Endothelial cell (in vitro differentiated cells): ENCODE results near the gene WSCD2. TPM values are rescaled to one million over a fixed set of nuclear protein-coding genes. Genes with fewer than 3 reads are reported as not detected.

ENCODE experiments used
- DNase-seq: peaks from one replicate; pipeline ENCODE4 v3.0.0; 2021; ENCODE audit warnings: low spot score
- H3K27ac Mint-ChIP-seq: one replicate; pipeline ENCODE4 v1.8.0; 2021; ENCODE audit warnings: mixed read lengths, inconsistent platforms; ENCODE audit not compliant: unreplicated experiment
- H3K27me3 Mint-ChIP-seq: one replicate; pipeline ENCODE4 v1.8.0; 2021; ENCODE audit warnings: mild to moderate bottlenecking, moderate library complexity, mixed read lengths, inconsistent platforms; ENCODE audit not compliant: unreplicated experiment
- H3K36me3 Mint-ChIP-seq: one replicate; pipeline ENCODE4 v1.8.0; 2021; ENCODE audit warnings: mild to moderate bottlenecking, low read depth, mixed read lengths, inconsistent platforms; ENCODE audit not compliant: unreplicated experiment
- H3K4me1 Mint-ChIP-seq: one replicate; pipeline ENCODE4 v1.8.0; 2021; ENCODE audit warnings: mild to moderate bottlenecking, mixed read lengths, inconsistent platforms; ENCODE audit not compliant: unreplicated experiment
- H3K4me3 Mint-ChIP-seq: one replicate; pipeline ENCODE4 v1.8.0; 2021; ENCODE audit warnings: mild to moderate bottlenecking, mixed read lengths, inconsistent platforms; ENCODE audit not compliant: unreplicated experiment
- H3K9me3 Mint-ChIP-seq: one replicate; pipeline ENCODE4 v1.8.0; 2021; ENCODE audit warnings: mixed read lengths, inconsistent platforms; ENCODE audit not compliant: unreplicated experiment
- total RNA-seq: library from RNA; stranded (reverse); fragmentation: NEBNext Ultra II Directional; extraction: Animal tissue kit (Norgen Biotek cat#: 25700); gene quantifications from one replicate; pipeline ENCODE4 v1.2.1, GENCODE V29; 2021; ENCODE audit not compliant: unreplicated experiment
- TF ChIP-seq, protein P1 (sequence below): fragments of 200-600 bp; sonication (generic); IDR thresholded peaks from one replicate; pipeline ENCODE4 v1.5.0; 2021; ENCODE audit warnings: antibody characterized with exemption; ENCODE audit not compliant: unreplicated experiment

The WSCD2 gene
- total RNA-seq, 1 donor from 2014 or later = not detected

DNA sequence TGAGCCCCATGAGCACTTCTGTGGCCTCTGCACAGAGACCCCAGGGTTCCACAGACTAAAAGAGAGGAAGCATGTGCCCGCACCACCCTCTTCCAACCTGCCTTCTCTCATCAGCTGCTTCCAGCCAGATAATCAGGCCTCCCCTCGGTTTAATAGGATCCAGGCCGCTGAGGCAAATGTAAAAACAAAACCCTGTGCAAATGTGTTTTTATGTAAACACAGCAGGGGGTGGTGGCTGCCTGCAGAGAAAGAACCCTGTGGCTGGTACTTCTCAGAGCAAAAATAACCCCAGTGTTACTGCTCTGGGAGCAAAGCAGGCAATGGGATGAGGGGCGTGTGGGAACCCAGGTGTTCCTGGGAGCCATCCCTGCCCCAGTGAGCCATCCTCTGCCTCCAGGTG lies 46.2 kb downstream of the WSCD2 start:
- H3K9me3 Mint-ChIP-seq = no peaks in the 10 kb centered on the region
- H3K4me1 Mint-ChIP-seq = no peaks in the 10 kb centered on the region
- no peak for DNase-seq
- H3K4me3 Mint-ChIP-seq = no peak overlapping the region
- peaks cover 1% of the 10 kb centered on the region for H3K27me3 Mint-ChIP-seq
- TF ChIP-seq, protein P1, sequence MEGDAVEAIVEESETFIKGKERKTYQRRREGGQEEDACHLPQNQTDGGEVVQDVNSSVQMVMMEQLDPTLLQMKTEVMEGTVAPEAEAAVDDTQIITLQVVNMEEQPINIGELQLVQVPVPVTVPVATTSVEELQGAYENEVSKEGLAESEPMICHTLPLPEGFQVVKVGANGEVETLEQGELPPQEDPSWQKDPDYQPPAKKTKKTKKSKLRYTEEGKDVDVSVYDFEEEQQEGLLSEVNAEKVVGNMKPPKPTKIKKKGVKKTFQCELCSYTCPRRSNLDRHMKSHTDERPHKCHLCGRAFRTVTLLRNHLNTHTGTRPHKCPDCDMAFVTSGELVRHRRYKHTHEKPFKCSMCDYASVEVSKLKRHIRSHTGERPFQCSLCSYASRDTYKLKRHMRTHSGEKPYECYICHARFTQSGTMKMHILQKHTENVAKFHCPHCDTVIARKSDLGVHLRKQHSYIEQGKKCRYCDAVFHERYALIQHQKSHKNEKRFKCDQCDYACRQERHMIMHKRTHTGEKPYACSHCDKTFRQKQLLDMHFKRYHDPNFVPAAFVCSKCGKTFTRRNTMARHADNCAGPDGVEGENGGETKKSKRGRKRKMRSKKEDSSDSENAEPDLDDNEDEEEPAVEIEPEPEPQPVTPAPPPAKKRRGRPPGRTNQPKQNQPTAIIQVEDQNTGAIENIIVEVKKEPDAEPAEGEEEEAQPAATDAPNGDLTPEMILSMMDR = no peak
- H3K27ac Mint-ChIP-seq = no peak overlapping the region
- H3K36me3 Mint-ChIP-seq = no peaks in the 10 kb centered on the region

DNA sequence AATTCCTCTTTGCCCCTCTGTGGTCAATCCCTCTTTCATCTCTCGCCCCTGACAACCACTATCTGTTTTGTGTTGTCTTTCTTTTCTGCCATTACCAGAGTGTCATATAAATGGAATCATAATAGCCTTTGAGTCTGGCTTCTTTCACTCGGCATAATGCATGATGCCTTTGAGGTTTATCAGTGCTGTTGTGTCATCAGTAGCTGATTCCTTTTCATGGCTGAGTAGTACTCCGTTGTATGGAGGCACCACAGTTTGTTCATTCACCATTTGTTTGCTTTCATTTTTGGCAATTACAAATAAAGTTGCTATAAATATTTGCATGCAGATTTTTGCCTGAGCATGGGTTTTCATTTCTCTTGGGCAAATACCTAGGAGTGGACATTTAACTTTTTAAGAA lies 47.2 kb downstream of the WSCD2 start:
- no peaks in the 10 kb centered on the region for H3K36me3 Mint-ChIP-seq
- TF ChIP-seq, protein P1 = no peak
- H3K27me3 Mint-ChIP-seq = peaks cover 1% of the 10 kb centered on the region
- no peaks in the 10 kb centered on the region for H3K4me1 Mint-ChIP-seq
- no peak overlapping the region for H3K4me3 Mint-ChIP-seq
- no peaks in the 10 kb centered on the region for H3K9me3 Mint-ChIP-seq
- no peak for DNase-seq
- no peak overlapping the region for H3K27ac Mint-ChIP-seq

DNA sequence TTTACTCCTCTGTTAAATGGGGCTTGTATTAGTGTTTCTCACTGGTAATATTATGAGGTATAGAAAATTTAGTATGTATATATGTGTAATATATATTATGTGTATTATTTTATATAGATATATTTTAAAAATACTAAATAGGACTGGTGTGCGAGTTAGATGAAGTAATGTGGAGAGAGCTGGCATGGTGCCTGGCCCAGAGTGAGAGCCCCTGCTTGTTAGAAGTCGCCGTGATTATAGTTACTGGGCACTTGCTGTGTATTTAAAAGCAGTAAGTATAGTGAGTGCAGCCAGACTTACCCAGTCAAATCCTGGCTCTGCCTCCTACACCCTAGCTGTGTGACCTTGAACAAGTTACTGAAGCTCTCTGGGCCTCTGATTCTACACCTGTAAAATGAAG lies 48.0 kb downstream of the WSCD2 start:
- no peak for DNase-seq
- Mint-ChIP-seq H3K27ac (no peak overlapping the region), H3K27me3 (peaks cover 1% of the 10 kb centered on the region), H3K9me3 (no peaks in the 10 kb centered on the region), H3K4me3 (no peak overlapping the region), H3K36me3 (no peaks in the 10 kb centered on the region), H3K4me1 (no peaks in the 10 kb centered on the region)
- TF ChIP-seq, protein P1 = no peak

DNA sequence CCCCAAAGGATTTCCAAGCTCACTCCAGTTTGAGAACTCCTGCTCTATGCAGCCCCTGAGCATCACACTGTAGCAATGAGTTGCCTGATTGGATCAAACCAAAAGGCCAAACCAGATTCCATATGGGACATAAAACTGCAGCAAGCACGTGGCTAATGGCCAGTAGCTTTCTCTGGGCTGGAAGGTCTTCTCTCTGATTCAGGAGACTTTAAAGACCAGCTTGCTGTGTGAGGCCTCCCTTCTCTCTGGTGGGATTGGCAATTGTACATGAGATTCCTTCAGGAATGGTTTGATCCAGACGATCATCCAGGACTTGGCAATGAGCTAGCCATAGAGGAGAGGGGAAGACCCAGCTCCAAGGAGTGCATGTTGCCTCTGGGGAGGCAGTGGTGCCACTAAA lies 50.2 kb downstream of the WSCD2 start:
- no peaks in the 10 kb centered on the region for H3K4me1 Mint-ChIP-seq

DNA sequence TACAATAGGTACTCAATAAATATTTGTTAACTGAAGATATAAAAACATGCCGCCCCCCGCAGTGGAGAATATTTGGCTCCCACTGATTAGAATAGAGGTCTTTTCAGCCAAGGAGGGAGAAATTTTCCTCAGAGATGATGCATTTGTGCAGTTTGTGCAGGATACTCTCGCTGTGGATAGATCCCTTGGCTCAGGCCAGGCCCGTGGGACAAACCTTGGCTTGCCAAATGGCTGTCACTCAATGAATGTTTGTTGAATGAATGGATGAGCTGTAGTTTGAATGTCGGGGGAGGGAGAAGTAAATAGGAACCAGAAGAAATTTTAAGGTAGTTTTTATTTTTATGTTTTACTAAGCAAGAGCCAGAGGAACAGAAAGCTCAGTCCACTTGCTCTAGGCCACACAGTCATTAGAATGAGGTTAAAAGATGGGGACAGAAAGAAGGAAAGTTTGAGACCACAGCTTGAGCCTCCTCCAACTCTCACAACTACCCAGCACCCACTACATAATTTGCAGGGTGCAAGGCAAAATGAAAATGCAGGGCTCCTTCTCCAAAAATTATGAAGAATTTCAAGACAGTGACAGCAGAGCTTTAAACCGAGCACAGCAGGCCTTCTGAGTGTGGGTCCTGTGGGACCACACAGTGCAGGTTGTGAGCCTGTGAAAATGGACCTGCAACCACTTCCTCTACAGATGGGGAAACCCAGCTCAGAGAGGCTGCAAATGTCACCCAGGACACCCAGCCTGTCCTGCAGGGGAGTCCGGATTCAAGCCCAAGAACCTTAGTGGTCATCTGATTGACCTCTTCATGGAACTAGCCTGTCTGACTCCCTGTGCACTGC lies 51.4 kb downstream of the WSCD2 start:
- no peak for DNase-seq
- Mint-ChIP-seq H3K36me3 (no peaks in the 10 kb centered on the region), H3K27ac (no peak overlapping the region), H3K4me3 (no peak overlapping the region), H3K27me3 (peaks cover under 1% of the 10 kb centered on the region), H3K4me1 (no peaks in the 10 kb centered on the region), H3K9me3 (no peaks in the 10 kb centered on the region)
- TF ChIP-seq, protein P1 = no peak

More for the DNA sequence above, 50.2 kb downstream of the WSCD2 start:
- Mint-ChIP-seq H3K27me3 (peaks cover 1% of the 10 kb centered on the region), H3K36me3 (no peaks in the 10 kb centered on the region), H3K9me3 (no peaks in the 10 kb centered on the region), H3K27ac (no peak overlapping the region), H3K4me3 (no peak overlapping the region)
- no peak for DNase-seq
- TF ChIP-seq, protein P1 = no peak
